H9 (cell line): ENCODE results near the gene DLX2. TPM values are rescaled to one million over a fixed set of nuclear protein-coding genes. Genes with fewer than 3 reads are reported as not detected.

Experiments
- DNase-seq: peaks from one replicate; pipeline ENCODE4 v3.0.0-alpha.2; 2017
- H2AFZ ChIP-seq: one replicate; pipeline ENCODE4 v1.6.1; 2013; ENCODE audit warnings: mild to moderate bottlenecking, low read length, control low read depth, moderate library complexity
- H2AK5ac ChIP-seq: 2 replicates; pipeline ENCODE4 v1.6.1; 2013; ENCODE audit warnings: low read length, control low read depth, mixed read lengths; ENCODE audit not compliant: insufficient read length
- H2BK120ac ChIP-seq: one replicate; pipeline ENCODE4 v1.6.1; 2013; ENCODE audit warnings: low read depth, mild to moderate bottlenecking, low read length, control low read depth, inconsistent platforms; ENCODE audit not compliant: poor library complexity, severe bottlenecking
- H2BK12ac ChIP-seq: 2 replicates; pipeline ENCODE4 v1.6.1; 2013; ENCODE audit warnings: low read length, control low read depth, mixed read lengths, low read depth; ENCODE audit not compliant: insufficient read length
- H2BK15ac ChIP-seq: 2 replicates; pipeline ENCODE4 v1.6.1; 2013; ENCODE audit warnings: low read depth, low read length, control low read depth
- H2BK20ac ChIP-seq: one replicate; pipeline ENCODE4 v1.6.1; 2013; ENCODE audit warnings: low read depth, mild to moderate bottlenecking, low read length, control low read depth, inconsistent platforms; ENCODE audit not compliant: poor library complexity, severe bottlenecking
- H2BK5ac ChIP-seq: 2 replicates; pipeline ENCODE4 v1.6.1; 2013; ENCODE audit warnings: low read length, control low read depth, mixed read lengths; ENCODE audit not compliant: insufficient read length
- H3K14ac ChIP-seq: 2 replicates; pipeline ENCODE4 v1.6.1; 2013; ENCODE audit warnings: low read length, control low read depth; ENCODE audit not compliant: insufficient read depth
- H3K18ac ChIP-seq: 2 replicates; pipeline ENCODE4 v1.6.1; 2013; ENCODE audit warnings: low read depth, mild to moderate bottlenecking, mixed read lengths, low read length, control low read depth; ENCODE audit not compliant: insufficient read length
- H3K23ac ChIP-seq: 2 replicates; pipeline ENCODE4 v1.6.1; 2013; ENCODE audit warnings: low read length, control low read depth, mixed read lengths, low read depth; ENCODE audit not compliant: insufficient read length
- H3K23me2 ChIP-seq: 2 replicates; pipeline ENCODE4 v1.6.1; 2013; ENCODE audit warnings: low read depth, mild to moderate bottlenecking, mixed read lengths, low read length, control low read depth; ENCODE audit not compliant: insufficient read length, poor library complexity, severe bottlenecking
- H3K27ac ChIP-seq: 2 replicates; pipeline ENCODE4 v1.5.1; 2013; ENCODE audit warnings: low read length, control low read depth, mixed read lengths, low read depth; ENCODE audit not compliant: insufficient read length
- H3K27me3 ChIP-seq: 2 replicates; pipeline ENCODE4 v1.6.1; 2013; ENCODE audit warnings: low read length, control low read depth, inconsistent platforms; ENCODE audit not compliant: insufficient read depth
- H3K4ac ChIP-seq: 2 replicates; pipeline ENCODE4 v1.6.1; 2013; ENCODE audit warnings: low read depth, mild to moderate bottlenecking, control low read depth, inconsistent platforms, low read length, moderate library complexity
- H3K4me1 ChIP-seq: 2 replicates; pipeline ENCODE4 v1.6.1; 2013; ENCODE audit warnings: low read length, control low read depth, inconsistent platforms; ENCODE audit not compliant: insufficient read depth
- H3K4me2 ChIP-seq: 2 replicates; pipeline ENCODE4 v1.6.1; 2013; ENCODE audit warnings: low read length, control low read depth, mixed read lengths; ENCODE audit not compliant: insufficient read length, insufficient read depth
- H3K56ac ChIP-seq: 2 replicates; pipeline ENCODE4 v1.6.1; 2013; ENCODE audit warnings: low read depth, mild to moderate bottlenecking, mixed read lengths, low read length, control low read depth; ENCODE audit not compliant: insufficient read length
- H3K79me1 ChIP-seq: 2 replicates; pipeline ENCODE4 v1.6.1; 2013; ENCODE audit warnings: low read depth, mild to moderate bottlenecking, moderate library complexity, low read length, control low read depth, inconsistent platforms; ENCODE audit not compliant: insufficient read depth, poor library complexity, severe bottlenecking
- H3K79me2 ChIP-seq: 2 replicates; pipeline ENCODE4 v1.6.1; 2013; ENCODE audit warnings: low read length, control low read depth, inconsistent platforms; ENCODE audit not compliant: insufficient read depth
- H3K9ac ChIP-seq: 2 replicates; pipeline ENCODE4 v1.6.1; 2013; ENCODE audit warnings: low read length, control low read depth, mixed read lengths; ENCODE audit not compliant: insufficient read length; ENCODE audit errors: extremely low read depth
- H3K9me3 ChIP-seq: one replicate; pipeline ENCODE4 v1.6.1; 2013; ENCODE audit warnings: low read depth, low read length, inconsistent platforms; ENCODE audit not compliant: control insufficient read depth
- H3T11ph ChIP-seq: one replicate; pipeline ENCODE4 v1.6.1; 2013; ENCODE audit warnings: mild to moderate bottlenecking, low read length, control low read depth, inconsistent platforms
- H4K20me1 ChIP-seq: one replicate; pipeline ENCODE4 v1.6.1; 2013; ENCODE audit not compliant: control insufficient read depth, insufficient read length, insufficient read depth
- H4K5ac ChIP-seq: 2 replicates; pipeline ENCODE4 v1.6.1; 2013; ENCODE audit warnings: low read depth, mild to moderate bottlenecking, mixed read lengths, low read length, control low read depth; ENCODE audit not compliant: insufficient read length
- H4K8ac ChIP-seq: replicated peaks from 2 replicates; pipeline ENCODE4 v1.6.1; 2013; ENCODE audit warnings: low read length, control low read depth, mixed read lengths, low read depth; ENCODE audit not compliant: insufficient read length
- H4K91ac ChIP-seq: 2 replicates; pipeline ENCODE4 v1.6.1; 2013; ENCODE audit warnings: low read depth, mild to moderate bottlenecking, moderate library complexity, mixed read lengths, low read length, control low read depth; ENCODE audit not compliant: insufficient read length
- H3K27ac Mint-ChIP-seq, 3 experiments: 2 replicates in 2 of 3; 3 replicates in 1 of 3; pipeline ENCODE4 v1.8.0; 2020 to 2021; ENCODE audit warnings: mixed read lengths in 3 of 3, mild to moderate bottlenecking in 1 of 3, moderate library complexity in 1 of 3
- H3K27me3 Mint-ChIP-seq: 2 replicates; pipeline ENCODE4 v1.8.0; 2021; ENCODE audit warnings: low read depth, mild to moderate bottlenecking, moderate library complexity, mixed read lengths
- H3K36me3 Mint-ChIP-seq, 3 experiments: 2 replicates in 2 of 3; 3 replicates in 1 of 3; pipeline ENCODE4 v1.8.0; 2020 to 2021; ENCODE audit warnings: low read depth in 3 of 3, mixed read lengths in 3 of 3; ENCODE audit not compliant: insufficient read depth in 1 of 3
- H3K4me1 Mint-ChIP-seq, 2 experiments: 2 replicates each; pipeline ENCODE4 v1.8.0; 2020; ENCODE audit warnings: mixed read lengths in 2 of 2
- H3K4me3 Mint-ChIP-seq, 2 experiments: 2 replicates in 1 of 2; 3 replicates in 1 of 2; pipeline ENCODE4 v1.8.0; 2020 to 2021; ENCODE audit warnings: mild to moderate bottlenecking in 2 of 2, mixed read lengths in 2 of 2, moderate library complexity in 1 of 2
- H3K9me3 Mint-ChIP-seq, 2 experiments: 2 replicates in 1 of 2; 3 replicates in 1 of 2; pipeline ENCODE4 v1.8.0; 2020; ENCODE audit warnings: mild to moderate bottlenecking in 2 of 2, mixed read lengths in 2 of 2, moderate library complexity in 1 of 2
- WGBS: extraction: QIAGEN DNeasy Blood & Tissue Kit; methylation state at CpG from one replicate; pipeline ENCODE4 v1.1.7; 2013; ENCODE audit warnings: missing lambda C conversion rate, low lambda C conversion rate, mixed read lengths; ENCODE audit not compliant: insufficient read length; ENCODE audit errors: extremely low coverage; 5-methylcytosine and 5-hydroxymethylcytosine counted together
- total RNA-seq: library from RNA; stranded (reverse); gene quantifications from 2 replicates; pipeline ENCODE4 v1.2.1, GENCODE V29; 2021
- TF ChIP-seq, protein P1 (sequence below): fragments of 200-600 bp; sonication (generic); conservative IDR thresholded peaks from 3 replicates; pipeline ENCODE4 v1.8.0; 2021; ENCODE audit warnings: antibody characterized with exemption, mild to moderate bottlenecking

The DLX2 gene
- total RNA-seq, 1 experiment from 2014 or later: not detected

DNA sequence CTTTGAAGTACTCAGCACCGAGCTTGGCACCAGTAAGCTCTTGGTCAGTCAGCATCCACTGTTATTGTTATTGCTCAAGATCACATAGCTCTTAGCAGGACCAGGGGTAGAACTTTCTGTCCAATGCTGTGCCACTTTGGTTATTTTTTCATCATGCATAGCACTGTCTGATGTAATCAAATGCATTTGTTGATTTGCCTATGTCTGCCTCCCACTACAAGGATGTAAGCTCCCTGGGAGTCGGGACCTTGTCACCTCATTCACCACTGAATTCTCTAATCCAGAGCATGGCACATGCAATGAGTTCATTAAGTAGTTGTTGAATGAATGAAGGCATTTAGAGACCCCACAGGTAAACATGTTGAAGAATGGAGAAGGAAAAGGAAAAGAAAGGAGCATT is 46.4 kb downstream of the DLX2 start:
- Histone ChIP-seq H4K8ac (no peak overlapping the region), H3K79me2 (no peaks in the 10 kb centered on the region), H3K9me3 (no peaks in the 10 kb centered on the region), H3K9ac (no peak overlapping the region), H2BK15ac (no peak overlapping the region), H2BK5ac (no peak overlapping the region), H3K27me3 (no peaks in the 10 kb centered on the region), H2AK5ac (no peak overlapping the region), H3T11ph (no peak overlapping the region), H3K23me2 (no peaks in the 10 kb centered on the region), H2BK120ac (no peak overlapping the region), H3K27ac (no peak overlapping the region), H3K79me1 (no peaks in the 10 kb centered on the region), H3K18ac (no peak overlapping the region), H4K91ac (no peak overlapping the region), H2BK12ac (no peak overlapping the region), H3K4ac (no peak overlapping the region), H3K23ac (no peak overlapping the region), H3K14ac (no peak overlapping the region), H2AFZ (no peak overlapping the region), H3K56ac (no peak overlapping the region), H3K4me2 (no peak overlapping the region), H3K4me1 (no peaks in the 10 kb centered on the region), H2BK20ac (no peak overlapping the region), H4K20me1 (no peaks in the 10 kb centered on the region), H4K5ac (no peak overlapping the region)
- H3K9me3 Mint-ChIP-seq: no peaks in the 10 kb centered on the region
- no peak for DNase-seq
- no peaks in the 10 kb centered on the region for H3K36me3 Mint-ChIP-seq
- H3K27me3 Mint-ChIP-seq: no peaks in the 10 kb centered on the region
- no peak overlapping the region for H3K4me3 Mint-ChIP-seq
- H3K27ac Mint-ChIP-seq: no peak overlapping the region
- H3K4me1 Mint-ChIP-seq: 0 out of 4 replicates have a peak, but pooled peaks cover 0 to 2% of the 10 kb centered on the region in 2 experiments
- no CpG with 5 or more reads among the region's 2 CpGs for WGBS
- TF ChIP-seq, protein P1, sequence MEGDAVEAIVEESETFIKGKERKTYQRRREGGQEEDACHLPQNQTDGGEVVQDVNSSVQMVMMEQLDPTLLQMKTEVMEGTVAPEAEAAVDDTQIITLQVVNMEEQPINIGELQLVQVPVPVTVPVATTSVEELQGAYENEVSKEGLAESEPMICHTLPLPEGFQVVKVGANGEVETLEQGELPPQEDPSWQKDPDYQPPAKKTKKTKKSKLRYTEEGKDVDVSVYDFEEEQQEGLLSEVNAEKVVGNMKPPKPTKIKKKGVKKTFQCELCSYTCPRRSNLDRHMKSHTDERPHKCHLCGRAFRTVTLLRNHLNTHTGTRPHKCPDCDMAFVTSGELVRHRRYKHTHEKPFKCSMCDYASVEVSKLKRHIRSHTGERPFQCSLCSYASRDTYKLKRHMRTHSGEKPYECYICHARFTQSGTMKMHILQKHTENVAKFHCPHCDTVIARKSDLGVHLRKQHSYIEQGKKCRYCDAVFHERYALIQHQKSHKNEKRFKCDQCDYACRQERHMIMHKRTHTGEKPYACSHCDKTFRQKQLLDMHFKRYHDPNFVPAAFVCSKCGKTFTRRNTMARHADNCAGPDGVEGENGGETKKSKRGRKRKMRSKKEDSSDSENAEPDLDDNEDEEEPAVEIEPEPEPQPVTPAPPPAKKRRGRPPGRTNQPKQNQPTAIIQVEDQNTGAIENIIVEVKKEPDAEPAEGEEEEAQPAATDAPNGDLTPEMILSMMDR: no peak
